GM10847 (cell line): Measurements from ENCODE around the gene DOCK10.

ENCODE experiments used
- POLR2A ChIP-seq: IDR thresholded peaks from 2 replicates; pipeline ENCODE4 v1.6.1; 2011; ENCODE audit not compliant: insufficient read length; ENCODE audit errors: extremely low read depth

The DOCK10 gene

GRCh38 chr2:224777559-224777930 is 264.7 kb downstream of the DOCK10 start:
- no peak for TF ChIP-seq POLR2A

- no peak for TF ChIP-seq POLR2A
Measured at GRCh38 chr2:224776795-224777558, 265.3 kb downstream of the DOCK10 start.

GRCh38 chr2:224775647-224776046 is 266.6 kb downstream of the DOCK10 start:
- TF ChIP-seq POLR2A, result no peak

GRCh38 chr2:224774735-224775134 is 267.5 kb downstream of the DOCK10 start:
- no peak for TF ChIP-seq POLR2A

- TF ChIP-seq POLR2A, result no peak
Measured at GRCh38 chr2:224772494-224772893, 269.8 kb downstream of the DOCK10 start.

- TF ChIP-seq POLR2A, result no peak
Measured at GRCh38 chr2:224769489-224769888, 272.8 kb downstream of the DOCK10 start.

GRCh38 chr2:224764565-224765236 is 277.6 kb downstream of the DOCK10 start:
- TF ChIP-seq POLR2A, result no peak

- no peak for TF ChIP-seq POLR2A
Measured at GRCh38 chr2:224757934-224758548, 284.2 kb downstream of the DOCK10 start.

- no peak for TF ChIP-seq POLR2A
Measured at GRCh38 chr2:224753743-224754540, 288.3 kb downstream of the DOCK10 start.

- TF ChIP-seq POLR2A, result no peak
Measured at GRCh38 chr2:224751996-224752698, 290.1 kb downstream of the DOCK10 start.

GRCh38 chr2:224749136-224749535 is 293.1 kb downstream of the DOCK10 start:
- no peak for TF ChIP-seq POLR2A

- no peak for TF ChIP-seq POLR2A
Measured at GRCh38 chr2:224747765-224748164, 294.5 kb downstream of the DOCK10 start.

- TF ChIP-seq POLR2A, result no peak
Measured at GRCh38 chr2:224736227-224736626, 306.0 kb downstream of the DOCK10 start.

GRCh38 chr2:224734949-224735348 is 307.3 kb downstream of the DOCK10 start:
- TF ChIP-seq POLR2A, result no peak

- no peak for TF ChIP-seq POLR2A
Measured at GRCh38 chr2:224731665-224732064, 310.6 kb downstream of the DOCK10 start.

- TF ChIP-seq POLR2A, result no peak
Measured at GRCh38 chr2:224729435-224729834, 312.8 kb downstream of the DOCK10 start.
